LoVo (cell line): Measurements from ENCODE around the gene WDFY4.
A peak's percentile ranks its signal among the peaks of the same experiment; 100 is the strongest.

ENCODE experiments used
- DNase-seq: peaks from one replicate; pipeline ENCODE4 v3.0.0-alpha.2; 2016; ENCODE audit warnings: low spot score

WDFY4 gene

GRCh38 chr10:48656241-48656913 lies 28.3 kb upstream of the WDFY4 start:
- peak; percentile 90 for DNase-seq

DNA sequence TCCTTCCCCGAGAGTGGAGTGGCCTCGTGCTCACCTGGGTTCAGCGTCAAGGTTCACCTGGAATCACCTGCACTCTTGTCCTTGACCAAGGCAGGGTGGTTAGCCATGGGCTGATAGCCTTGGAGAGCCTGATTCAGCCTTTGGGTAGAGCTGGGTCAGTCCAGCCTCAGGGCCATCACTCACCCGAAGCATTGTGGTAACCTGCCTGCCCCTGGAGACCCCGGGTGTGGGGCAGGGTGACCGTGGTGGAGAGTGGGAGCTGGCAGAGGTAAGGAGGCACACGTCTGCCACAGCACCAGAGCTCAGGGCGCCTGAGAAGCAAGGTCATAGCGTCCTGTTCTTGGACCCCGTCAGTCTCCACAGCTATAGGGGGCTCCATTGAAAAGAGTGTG lies 27.8 kb upstream of the WDFY4 start:
- DNase-seq, result no peak

- DNase-seq, result no peak
Measured at GRCh38 chr10:48657416-48657815, 27.3 kb upstream of the WDFY4 start.

- DNase-seq, result peak; percentile 63
Measured at GRCh38 chr10:48658243-48658974, 26.3 kb upstream of the WDFY4 start.

DNA sequence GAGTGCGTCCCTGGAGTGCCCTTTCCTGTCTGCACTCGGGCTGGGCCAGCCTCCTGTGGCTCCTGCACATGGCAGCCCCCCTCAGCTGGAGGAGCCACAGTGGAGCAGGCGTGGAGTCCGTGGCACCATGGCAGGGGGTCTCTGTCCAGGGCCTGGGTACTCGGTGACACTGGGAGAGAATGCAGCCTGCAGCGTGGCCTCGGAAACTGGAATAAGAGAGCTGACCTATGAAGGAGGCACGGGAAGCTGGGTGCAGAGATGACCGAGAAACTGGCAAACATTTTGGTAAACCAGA lies 25.8 kb upstream of the WDFY4 start:
- DNase-seq, result no peak

GRCh38 chr10:48659790-48660189 lies 24.9 kb upstream of the WDFY4 start:
- DNase-seq, result no peak

GRCh38 chr10:48661441-48661840 lies 23.2 kb upstream of the WDFY4 start:
- no peak for DNase-seq

DNA sequence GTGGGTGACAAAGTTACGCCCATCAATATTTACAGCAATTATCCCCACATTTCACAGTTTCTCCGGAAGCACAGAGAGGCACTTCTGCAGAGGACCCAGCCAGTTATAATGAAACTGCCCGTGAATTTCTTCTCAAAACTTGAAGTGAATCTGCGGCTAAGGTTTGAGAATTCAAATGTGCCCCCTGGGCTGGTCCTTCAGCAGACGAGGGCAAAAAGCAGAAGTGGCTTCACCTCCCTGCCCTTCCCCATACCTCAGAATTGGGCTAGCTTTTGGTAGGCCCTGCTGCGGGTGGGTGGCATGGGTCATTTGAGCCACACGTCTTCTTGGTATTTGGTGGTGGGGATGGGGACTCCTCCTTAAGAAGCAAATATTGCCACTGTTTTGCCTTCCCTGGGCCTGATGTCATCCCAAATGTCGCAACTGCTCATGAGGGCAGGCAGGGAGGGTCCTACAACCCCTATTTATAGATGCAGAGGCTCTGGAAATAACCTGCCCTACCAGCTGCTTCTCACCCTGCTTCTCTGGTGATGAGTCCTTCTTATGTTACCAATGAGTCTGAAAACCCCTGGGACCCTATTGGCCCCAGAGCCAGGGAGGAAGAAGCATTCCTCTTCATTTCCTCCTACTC lies 16.6 kb upstream of the WDFY4 start:
- DNase-seq, result no peak

- DNase-seq, result no peak
Measured at GRCh38 chr10:48670978-48671913, 13.4 kb upstream of the WDFY4 start.

- no peak for DNase-seq
Measured at GRCh38 chr10:48671914-48672595, 12.6 kb upstream of the WDFY4 start.

GRCh38 chr10:48672596-48673265 lies 11.9 kb upstream of the WDFY4 start:
- DNase-seq, result no peak

DNA sequence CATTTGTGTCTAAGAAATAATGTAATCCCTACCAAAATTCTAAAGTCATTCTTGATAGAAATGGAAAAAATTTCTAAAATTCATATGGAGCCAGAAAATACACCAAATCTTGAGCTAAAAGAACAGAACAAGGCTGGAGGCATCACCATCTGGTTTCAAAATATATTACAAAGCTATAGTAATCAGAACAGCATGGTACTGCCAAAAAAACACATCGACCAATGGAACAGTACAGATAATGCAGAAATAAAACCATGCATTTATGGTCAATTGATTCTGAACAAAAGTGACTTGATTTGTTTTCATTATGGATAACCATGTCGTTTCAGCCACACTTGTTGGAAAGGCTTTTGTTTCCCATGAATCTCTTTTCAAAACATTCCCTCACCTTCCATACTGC lies 7.0 kb upstream of the WDFY4 start:
- DNase-seq, result no peak

DNA sequence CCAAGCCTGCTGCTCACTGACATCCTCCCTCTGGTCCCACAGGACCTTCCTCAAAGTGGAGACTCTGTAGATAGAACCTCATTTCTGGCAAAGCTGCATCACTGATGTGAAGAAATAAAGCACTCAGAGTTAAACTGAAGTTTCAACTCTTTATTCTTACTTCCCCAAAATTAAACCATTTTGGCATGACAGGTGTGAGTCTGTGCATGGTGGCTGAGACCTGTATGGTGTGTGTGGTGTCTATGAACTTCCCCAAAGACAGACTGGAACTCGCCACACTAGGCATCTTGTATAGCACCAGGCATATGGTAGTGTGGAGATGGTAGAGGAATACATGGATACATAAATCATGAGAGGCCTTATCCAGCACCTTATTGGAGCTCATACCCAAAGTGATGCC lies 6.6 kb upstream of the WDFY4 start:
- DNase-seq, result no peak

DNA sequence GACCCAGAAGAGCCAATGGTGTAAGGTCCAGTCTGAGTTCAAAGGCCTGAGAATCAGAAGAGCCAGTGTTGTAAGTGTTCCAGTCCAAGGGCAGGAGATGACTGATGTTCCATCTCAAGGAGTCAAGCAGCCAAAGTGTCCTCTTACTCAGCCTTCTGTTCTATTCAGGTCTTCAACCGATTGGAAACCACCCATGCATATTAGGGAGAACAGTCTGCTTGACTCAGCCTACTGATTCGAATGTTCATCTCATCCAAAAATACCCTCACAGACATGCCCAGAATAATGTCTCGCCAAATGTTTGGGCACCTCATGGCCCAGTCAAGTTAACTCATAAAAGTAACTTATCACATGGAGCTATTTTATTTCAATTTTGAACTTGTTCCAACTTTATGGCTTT lies 2.9 kb upstream of the WDFY4 start:
- DNase-seq, result no peak

GRCh38 chr10:48682265-48682664 lies 2.4 kb upstream of the WDFY4 start:
- no peak for DNase-seq

GRCh38 chr10:48683424-48683823 lies 1.2 kb upstream of the WDFY4 start:
- no peak for DNase-seq

DNA sequence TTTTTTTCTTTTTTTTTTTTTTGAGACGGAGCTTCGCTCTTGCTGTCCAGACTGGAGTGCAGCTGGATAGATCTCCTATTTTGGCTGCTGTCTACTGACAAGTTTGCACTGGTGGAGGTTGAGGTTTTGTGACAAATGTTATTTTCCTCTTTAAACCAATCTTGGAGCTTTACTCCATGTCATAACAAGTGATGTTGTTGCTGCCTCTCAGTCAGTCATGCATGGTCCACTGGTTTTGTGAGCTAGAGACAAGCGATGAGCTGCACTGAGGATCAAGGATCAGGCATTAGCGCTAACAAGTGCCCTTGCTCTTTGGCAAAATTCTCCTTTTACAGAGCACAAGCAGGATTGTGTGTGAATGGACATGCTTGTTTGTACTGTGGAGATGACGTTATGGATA lies 805 bp upstream of the WDFY4 start:
- DNase-seq, result no peak

- DNase-seq, result no peak
Measured at GRCh38 chr10:48684463-48684791, 246 bp upstream of the WDFY4 start.

- no peak for DNase-seq
Measured at GRCh38 chr10:48685731-48686130, 1.1 kb downstream of the WDFY4 start.

GRCh38 chr10:48690791-48691660 lies 6.4 kb downstream of the WDFY4 start:
- DNase-seq, result no peak
